ENCODE results near the gene PERM1. TPM values are rescaled to one million over a fixed set of nuclear protein-coding genes. Genes with fewer than 3 reads are reported as not detected.
A peak's percentile ranks its signal among the peaks of the same experiment; 100 is the strongest.

The PERM1 gene
- total and polyA plus RNA-seq, 9 of the 15 experiments (the other 6 are each of a cell fraction or from before 2014, with no cell fraction given): not detected

GRCh38 chr1:950881-951280 is 31.0 kb downstream of the PERM1 start:
- peaks cover 5% of the 10 kb centered on the region; the same call in 2 of the 3 replicates for H3K79me2 ChIP-seq (ENCODE audit: control insufficient read depth, insufficient read depth, low read length)
- H3K27ac ChIP-seq (ENCODE audit: extremely low read depth, low read depth, low read length): no peak overlapping the region
- no peak overlapping the region for H3K4me3 ChIP-seq
- peaks cover 8% of the 10 kb centered on the region for H4K20me1 ChIP-seq (replicated peaks; ENCODE audit: control insufficient read depth, insufficient read depth, low read length)
- ChIA-PET CTCF (ENCODE audit: low intra/inter-chr PET ratio) (no interaction called here), POLR2A (interaction anchor here (1.4 kb wide), 1 partner anchor 10 kb away, joined by 11 read pairs; no protein-coding TSS in a partner anchor)
- no peak for FAIRE-seq
- no peaks in the 10 kb centered on the region for H3K27me3 ChIP-seq (ENCODE audit: control insufficient read depth in 2 of 2, insufficient read depth in 2 of 2, low read length in 2 of 2)
- H3K4me2 ChIP-seq (ENCODE audit: insufficient read depth, low read length): no peak overlapping the region
- peaks cover 100% of the 10 kb centered on the region; the same call in 2 of the 3 replicates for H3K36me3 ChIP-seq (ENCODE audit: control insufficient read depth, insufficient read depth, low read length)
- ATAC-seq: no peak
- no TSS peak for BruUV-seq (replicated peaks)
- no peaks in the 10 kb centered on the region for H3K9me3 ChIP-seq (replicated peaks; ENCODE audit: control insufficient read depth, insufficient read depth, low read depth, low read length)
- H2AFZ ChIP-seq (ENCODE audit: low read depth, low read length): no peak overlapping the region
- H3K9ac ChIP-seq (ENCODE audit: insufficient read depth in 1 of 2, low read depth in 2 of 2, low read length in 2 of 2): no peak overlapping the region; a peak in 1 of 4 replicates
- TF ChIP-seq POLR2G (IDR thresholded peaks at IDR 0.05; ENCODE audit: low read depth, low read length) (peak; percentile 46; the same call in 1 of the 2 replicates), TFAM (CRISPR knock-in tag; conservative IDR thresholded peaks at IDR 0.05) (no peak), RBFOX2 (IDR thresholded peaks at IDR 0.05; ENCODE audit: low read depth, low read length) (peak; percentile 15; the same call in 1 of the 2 replicates), FIP1L1 (IDR thresholded peaks at IDR 0.05; ENCODE audit: low read depth, low read length, poor library complexity, severe bottlenecking) (peak; percentile 33), RBM25 (IDR thresholded peaks at IDR 0.05; ENCODE audit: low read depth, low read length, severe bottlenecking) (no peak)
- no peak for DNase-seq (ENCODE audit: extremely low read depth in 1 of 4, low spot score in 3 of 4)
- H3K4me1 ChIP-seq (replicated peaks in 1 of 2; ENCODE audit: control insufficient read depth in 2 of 2, insufficient read depth in 2 of 2, low read length in 2 of 2): peaks cover 0 to 50% of the 10 kb centered on the region in 2 experiments; a peak in 2 of 5 replicates
- H3K9me1 ChIP-seq (ENCODE audit: control insufficient read depth, insufficient read depth, low read length): no peaks in the 10 kb centered on the region
- in situ Hi-C loops (cut with MboI): no loop called here
- intact Hi-C loops (cut with micrococcal nuclease): no loop called here
- 97% methylated on average over 20 of the region's 23 CpGs for WGBS (ENCODE audit: insufficient coverage, low coverage, missing lambda C conversion rate)

DNA sequence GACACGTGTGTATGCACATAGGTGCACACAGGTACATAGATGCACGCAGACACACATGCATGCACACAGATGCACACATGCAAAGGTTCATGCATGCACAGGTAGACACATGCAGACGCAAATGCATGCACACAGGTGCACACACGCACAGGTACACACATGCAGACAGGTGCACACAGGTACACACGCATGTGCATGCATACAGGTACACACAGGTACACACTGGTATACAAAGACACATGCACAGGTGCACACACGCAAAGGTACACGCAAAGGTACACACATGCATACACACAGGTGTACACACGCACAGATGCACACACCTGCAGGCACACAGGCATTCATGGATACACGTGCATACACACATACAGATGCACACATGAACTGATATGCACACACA is 31.6 kb downstream of the PERM1 start:
- CTCF ChIA-PET (ENCODE audit: low intra/inter-chr PET ratio): no interaction called here
- 95% methylated on average over 9 of the region's 9 CpGs for WGBS (ENCODE audit: insufficient coverage, low coverage, missing lambda C conversion rate)
- in situ Hi-C loops (cut with MboI): no loop called here
- Histone ChIP-seq H3K9me1 (ENCODE audit: control insufficient read depth, insufficient read depth, low read length) (no peaks in the 10 kb centered on the region), H3K9ac (ENCODE audit: insufficient read depth in 1 of 2, low read depth in 2 of 2, low read length in 2 of 2) (no peak overlapping the region), H3K36me3 (ENCODE audit: control insufficient read depth, insufficient read depth, low read length) (peaks cover 100% of the 10 kb centered on the region; the same call in 2 of the 3 replicates), H3K9me3 (replicated peaks; ENCODE audit: control insufficient read depth, insufficient read depth, low read depth, low read length) (no peaks in the 10 kb centered on the region), H3K27ac (ENCODE audit: extremely low read depth, low read depth, low read length) (no peak overlapping the region), H2AFZ (ENCODE audit: low read depth, low read length) (no peak overlapping the region), H3K4me3 (no peak overlapping the region), H3K4me2 (ENCODE audit: insufficient read depth, low read length) (no peak overlapping the region), H4K20me1 (replicated peaks; ENCODE audit: control insufficient read depth, insufficient read depth, low read length) (peaks cover 7% of the 10 kb centered on the region), H3K4me1 (replicated peaks in 1 of 2; ENCODE audit: control insufficient read depth in 2 of 2, insufficient read depth in 2 of 2, low read length in 2 of 2) (peaks cover 0 to 56% of the 10 kb centered on the region in 2 experiments; a peak in 2 of 5 replicates), H3K79me2 (ENCODE audit: control insufficient read depth, insufficient read depth, low read length) (peaks cover 3% of the 10 kb centered on the region; the same call in 2 of the 3 replicates), H3K27me3 (ENCODE audit: control insufficient read depth in 2 of 2, insufficient read depth in 2 of 2, low read length in 2 of 2) (no peaks in the 10 kb centered on the region)
- intact Hi-C loops (cut with micrococcal nuclease): no loop called here
- FAIRE-seq (no peak), DNase-seq (ENCODE audit: extremely low read depth in 1 of 4, low spot score in 3 of 4) (no peak), ATAC-seq (no peak)
- POLR2A ChIA-PET: no interaction called here
- BruUV-seq (replicated peaks): no TSS peak
- TF ChIP-seq ZNF695 (CRISPR knock-in tag; IDR thresholded peaks at IDR 0.05): no peak
- TF ChIP-seq TCFL5 (CRISPR knock-in tag; conservative IDR thresholded peaks at IDR 0.05): no peak
- TF ChIP-seq ZNF586 (CRISPR knock-in tag; conservative IDR thresholded peaks at IDR 0.05): no peak
- TF ChIP-seq MAFG (tag; conservative IDR thresholded peaks at IDR 0.05): no peak
- TF ChIP-seq HNRNPLL (IDR thresholded peaks at IDR 0.05; ENCODE audit: low read depth, low read length, poor library complexity, severe bottlenecking): no peak
- TF ChIP-seq ZNF79 (CRISPR knock-in tag; IDR thresholded peaks at IDR 0.05; ENCODE audit: low read depth): no peak
- no peak for TF ChIP-seq HMG20A (CRISPR knock-in tag; conservative IDR thresholded peaks at IDR 0.05)
- TF ChIP-seq ILK (tag; IDR thresholded peaks at IDR 0.05; ENCODE audit: borderline replicate concordance, low read depth): no peak
- TF ChIP-seq, protein P1, sequence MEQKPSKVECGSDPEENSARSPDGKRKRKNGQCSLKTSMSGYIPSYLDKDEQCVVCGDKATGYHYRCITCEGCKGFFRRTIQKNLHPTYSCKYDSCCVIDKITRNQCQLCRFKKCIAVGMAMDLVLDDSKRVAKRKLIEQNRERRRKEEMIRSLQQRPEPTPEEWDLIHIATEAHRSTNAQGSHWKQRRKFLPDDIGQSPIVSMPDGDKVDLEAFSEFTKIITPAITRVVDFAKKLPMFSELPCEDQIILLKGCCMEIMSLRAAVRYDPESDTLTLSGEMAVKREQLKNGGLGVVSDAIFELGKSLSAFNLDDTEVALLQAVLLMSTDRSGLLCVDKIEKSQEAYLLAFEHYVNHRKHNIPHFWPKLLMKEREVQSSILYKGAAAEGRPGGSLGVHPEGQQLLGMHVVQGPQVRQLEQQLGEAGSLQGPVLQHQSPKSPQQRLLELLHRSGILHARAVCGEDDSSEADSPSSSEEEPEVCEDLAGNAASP (IDR thresholded peaks at IDR 0.05): no peak
- no peak for TF ChIP-seq RAD21 (CRISPR knock-in tag; conservative IDR thresholded peaks at IDR 0.05 in 1 of 2, IDR thresholded peaks at IDR 0.05 in 1 of 2)

Measured in K562 (cell line).